Measurements from ENCODE around the gene ARFGAP3.

GRCh38 chr22:42874010-42874409 lies 16.9 kb upstream of the ARFGAP3 start:
- no peak for TF ChIP-seq CTCF (IDR thresholded peaks at IDR 0.05)
- no peak for TF ChIP-seq MAX (IDR thresholded peaks at IDR 0.05; ENCODE audit: low read depth)
- TF ChIP-seq MXI1 (IDR thresholded peaks at IDR 0.05; ENCODE audit: low read depth, low read length), result no peak
- TF ChIP-seq POLR2AphosphoS5 (IDR thresholded peaks at IDR 0.05; ENCODE audit: low read depth, low read length), result no peak
- TF ChIP-seq FOXJ3 (CRISPR knock-in tag; IDR thresholded peaks at IDR 0.05), result no peak
- no peak for TF ChIP-seq NRF1 (IDR thresholded peaks at IDR 0.05; ENCODE audit: low read depth, low read length)
- no peak for TF ChIP-seq MEF2A (IDR thresholded peaks at IDR 0.05; ENCODE audit: borderline replicate concordance, low read depth)
- no peak for TF ChIP-seq RFX5 (IDR thresholded peaks at IDR 0.05; ENCODE audit: low read length)
- no peak for TF ChIP-seq TAF1 (IDR thresholded peaks at IDR 0.05; ENCODE audit: borderline replicate concordance, low read depth, low read length)
- no peak for TF ChIP-seq GABPA (IDR thresholded peaks at IDR 0.05; ENCODE audit: low read depth)

All from SK-N-SH (cell line).